Esophagus muscularis mucosa (tissue), 4 donors: ENCODE measurements around the gene SH3BGR. TPM values are rescaled to one million over a fixed set of nuclear protein-coding genes. Genes with fewer than 3 reads are reported as not detected.

Experiments used
- DNase-seq: peaks from one replicate; pipeline ENCODE4 v3.0.0-alpha.2; 2017; ENCODE audit errors: extremely low spot score
- H3K27ac ChIP-seq, 4 donors: fragments of 200-600 bp; sonication (generic); replicated peaks in 1 of 4; 1 replicate in 3 of 4; 2 replicates in 1 of 4; pipeline ENCODE4 v1.5.1; 2016 to 2019; ENCODE audit warnings: mild to moderate bottlenecking in 1 of 4
- H3K27me3 ChIP-seq, 4 donors: fragments of 200-600 bp; sonication (generic); one replicate each; pipeline versions ENCODE4 v1.5.1 to v1.6.0; 2016 to 2019
- H3K36me3 ChIP-seq, 4 donors: fragments of 200-600 bp; sonication (generic); one replicate each; pipeline ENCODE4 v1.5.1; 2016 to 2019
- H3K4me1 ChIP-seq, 4 donors: fragments of 200-600 bp; sonication (generic); one replicate each; pipeline ENCODE4 v1.5.1; 2016 to 2019
- H3K4me3 ChIP-seq, 4 donors: fragments of 200-600 bp; sonication (generic); 1 replicate in 2 of 4; 2 replicates in 2 of 4; pipeline ENCODE4 v1.5.1; 2016 to 2019; ENCODE audit warnings: mild to moderate bottlenecking in 4 of 4, moderate library complexity in 1 of 4
- H3K9me3 ChIP-seq, 4 donors: fragments of 200-600 bp; sonication (generic); 1 replicate in 3 of 4; 2 replicates in 1 of 4; pipeline ENCODE4 v1.5.1; 2016 to 2019
- EP300 ChIP-seq: sonication (generic); formaldehyde crosslinking; IDR thresholded peaks from one replicate; pipeline ENCODE4 v1.6.1; 2017; ENCODE audit warnings: antibody characterized with exemption
- POLR2A ChIP-seq: fragments of 450-650 bp; IDR thresholded peaks from one replicate; pipeline ENCODE4 v1.6.1; 2017; ENCODE audit warnings: antibody characterized with exemption, moderate library complexity, mild to moderate bottlenecking, low read depth
- POLR2AphosphoS5 ChIP-seq, 2 donors: sonication (generic); formaldehyde crosslinking; IDR thresholded peaks; one replicate each; pipeline ENCODE4 v1.6.1; 2017; ENCODE audit warnings: antibody characterized with exemption in 2 of 2
- WGBS: methylation state at CpG from one replicate; pipeline ENCODE4 v1.1.5; 2018; 5-methylcytosine and 5-hydroxymethylcytosine counted together
- intact Hi-C: fragments of 100-400 bp; cut with DNase I; formaldehyde crosslinking; loops from one replicate; pipeline ENCODE4 v1.15.1; 2023
- total RNA-seq, 4 donors: library from RNA; depleted of rRNA; stranded (reverse); fragments of >200 nt; gene quantifications; one replicate each; pipeline versions ENCODE4 v1.1.0 to v1.2.1, GENCODE V29; 2016
- TF ChIP-seq, protein P1 (sequence below), 3 experiments: fragments of 200-600 bp in 2 of 3; fragments of 450-650 bp in 1 of 3; sonication (generic) in 2 of 3; IDR thresholded peaks; one replicate each; pipeline ENCODE4 v1.5.1; 2017 to 2019; ENCODE audit warnings: antibody characterized with exemption in 3 of 3, mild to moderate bottlenecking in 2 of 3, moderate library complexity in 1 of 3

SH3BGR gene
- total RNA-seq, 4 donors from 2014 or later, result 9.7 to 33.9 (median 24.1) TPM

GRCh38 chr21:39523399-39523798, 71.6 kb downstream of the SH3BGR start:
- Histone ChIP-seq H3K4me1 (peaks cover 0 to 18% (median 7%) of the 10 kb centered on the region in 4 donors), H3K36me3 (peaks cover 0 to 6% (median 0%) of the 10 kb centered on the region in 4 donors), H3K9me3 (no peaks in the 10 kb centered on the region), H3K27me3 (no peaks in the 10 kb centered on the region), H3K4me3 (no peak overlapping the region), H3K27ac (no peak overlapping the region)
- intact Hi-C loops, result no loop called here
- TF ChIP-seq POLR2AphosphoS5 (IDR thresholded peaks at IDR 0.05) (no peak), EP300 (no peak), POLR2A (no peak)
- TF ChIP-seq, protein P1, sequence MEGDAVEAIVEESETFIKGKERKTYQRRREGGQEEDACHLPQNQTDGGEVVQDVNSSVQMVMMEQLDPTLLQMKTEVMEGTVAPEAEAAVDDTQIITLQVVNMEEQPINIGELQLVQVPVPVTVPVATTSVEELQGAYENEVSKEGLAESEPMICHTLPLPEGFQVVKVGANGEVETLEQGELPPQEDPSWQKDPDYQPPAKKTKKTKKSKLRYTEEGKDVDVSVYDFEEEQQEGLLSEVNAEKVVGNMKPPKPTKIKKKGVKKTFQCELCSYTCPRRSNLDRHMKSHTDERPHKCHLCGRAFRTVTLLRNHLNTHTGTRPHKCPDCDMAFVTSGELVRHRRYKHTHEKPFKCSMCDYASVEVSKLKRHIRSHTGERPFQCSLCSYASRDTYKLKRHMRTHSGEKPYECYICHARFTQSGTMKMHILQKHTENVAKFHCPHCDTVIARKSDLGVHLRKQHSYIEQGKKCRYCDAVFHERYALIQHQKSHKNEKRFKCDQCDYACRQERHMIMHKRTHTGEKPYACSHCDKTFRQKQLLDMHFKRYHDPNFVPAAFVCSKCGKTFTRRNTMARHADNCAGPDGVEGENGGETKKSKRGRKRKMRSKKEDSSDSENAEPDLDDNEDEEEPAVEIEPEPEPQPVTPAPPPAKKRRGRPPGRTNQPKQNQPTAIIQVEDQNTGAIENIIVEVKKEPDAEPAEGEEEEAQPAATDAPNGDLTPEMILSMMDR (IDR thresholded peaks at IDR 0.05), result no peak
- no peak for DNase-seq

GRCh38 chr21:39523915-39524314, 72.1 kb downstream of the SH3BGR start:
- Histone ChIP-seq H3K27ac (no peak overlapping the region), H3K4me3 (no peak overlapping the region), H3K36me3 (peaks cover 0 to 6% (median 0%) of the 10 kb centered on the region in 4 donors), H3K27me3 (no peaks in the 10 kb centered on the region), H3K9me3 (no peaks in the 10 kb centered on the region), H3K4me1 (peaks cover 0 to 13% (median 3%) of the 10 kb centered on the region in 4 donors)
- intact Hi-C loops, result no loop called here
- WGBS, result 60% methylated on average over 1 of the region's 1 CpG
- TF ChIP-seq POLR2A (no peak), EP300 (no peak), POLR2AphosphoS5 (IDR thresholded peaks at IDR 0.05) (no peak)
- TF ChIP-seq, protein P1 (IDR thresholded peaks at IDR 0.05), result no peak
- DNase-seq, result no peak

GRCh38 chr21:39525129-39525528, 73.4 kb downstream of the SH3BGR start:
- H3K4me3 ChIP-seq, result no peak overlapping the region
- no peaks in the 10 kb centered on the region for H3K9me3 ChIP-seq
- peaks cover 0 to 6% (median 0%) of the 10 kb centered on the region in 4 donors for H3K36me3 ChIP-seq
- H3K4me1 ChIP-seq, result peaks cover 0 to 13% (median 3%) of the 10 kb centered on the region in 4 donors
- no peak overlapping the region for H3K27ac ChIP-seq
- no peak for TF ChIP-seq EP300
- TF ChIP-seq, protein P1 (IDR thresholded peaks at IDR 0.05), result no peak
- no peak for TF ChIP-seq POLR2A
- no peak for TF ChIP-seq POLR2AphosphoS5 (IDR thresholded peaks at IDR 0.05)
- WGBS, result 83% methylated on average over 1 of the region's 3 CpGs
- DNase-seq, result peak; percentile 64
- intact Hi-C loops, result no loop called here
- H3K27me3 ChIP-seq, result no peaks in the 10 kb centered on the region

GRCh38 chr21:39525601-39526000, 73.8 kb downstream of the SH3BGR start:
- H3K36me3 ChIP-seq, result peaks cover 0 to 6% (median 0%) of the 10 kb centered on the region in 4 donors
- H3K4me1 ChIP-seq, result peaks cover 0 to 13% (median 3%) of the 10 kb centered on the region in 4 donors
- no peaks in the 10 kb centered on the region for H3K9me3 ChIP-seq
- DNase-seq, result no peak
- H3K4me3 ChIP-seq, result no peak overlapping the region
- intact Hi-C loops, result no loop called here
- 93% methylated on average over 12 of the region's 12 CpGs for WGBS
- TF ChIP-seq POLR2AphosphoS5 (IDR thresholded peaks at IDR 0.05) (no peak), POLR2A (no peak), EP300 (no peak)
- TF ChIP-seq, protein P1 (IDR thresholded peaks at IDR 0.05), result no peak
- no peaks in the 10 kb centered on the region for H3K27me3 ChIP-seq
- no peak overlapping the region for H3K27ac ChIP-seq

DNA sequence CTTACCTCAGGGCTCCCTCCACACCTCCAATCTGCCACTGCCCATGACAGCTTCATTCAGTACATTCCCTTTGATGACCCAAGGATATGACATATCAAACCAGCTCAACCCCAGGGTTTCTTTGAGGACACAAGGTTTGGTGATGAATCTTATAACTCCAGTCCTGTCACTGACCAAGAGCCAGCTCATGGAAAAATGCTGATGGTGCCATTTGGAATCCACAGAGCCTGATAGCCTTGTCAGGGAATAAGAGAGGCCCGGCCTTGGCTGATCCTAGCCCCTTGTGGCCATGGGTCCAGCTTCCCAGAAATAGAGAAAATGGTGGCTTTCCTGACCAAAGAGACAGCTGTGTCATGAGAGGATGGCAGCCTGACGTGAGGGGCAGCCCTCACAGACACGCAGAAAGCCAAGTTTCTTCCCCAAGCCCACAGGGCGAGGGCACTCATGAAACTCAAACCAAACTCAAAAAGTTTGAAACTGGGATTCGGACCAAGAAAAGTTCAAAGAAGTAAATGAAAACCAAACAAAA, 75.4 kb downstream of the SH3BGR start:
- TF ChIP-seq, protein P1 (IDR thresholded peaks at IDR 0.05), result no peak
- TF ChIP-seq EP300, result no peak
- no peak for TF ChIP-seq POLR2A
- no peak for TF ChIP-seq POLR2AphosphoS5 (IDR thresholded peaks at IDR 0.05)
- Histone ChIP-seq H3K27ac (no peak overlapping the region), H3K9me3 (no peaks in the 10 kb centered on the region), H3K4me1 (peaks cover 0 to 13% (median 3%) of the 10 kb centered on the region in 4 donors), H3K4me3 (no peak overlapping the region), H3K27me3 (no peaks in the 10 kb centered on the region), H3K36me3 (peaks cover 0 to 6% (median 0%) of the 10 kb centered on the region in 4 donors)
- WGBS, result 87% methylated on average over 5 of the region's 5 CpGs
- intact Hi-C loops, result no loop called here
- DNase-seq, result peak; percentile 83
